AG04450 (cell line): ENCODE measurements around the gene SCFD2. TPM values are rescaled to one million over a fixed set of nuclear protein-coding genes. Genes with fewer than 3 reads are reported as not detected.

Source experiments
- CTCF ChIA-PET: fragments of 300-600, 350-600 bp; formaldehyde crosslinking; extraction: SDS; loops from one replicate; lab custom pipeline; 2022; ENCODE audit warnings: antibody characterized with exemption, inconsistent platforms; lab: Charles Lee
- POLR2A ChIA-PET: fragments of 350-600 bp; formaldehyde crosslinking; extraction: SDS; loops from one replicate; lab custom pipeline; 2021; ENCODE audit warnings: antibody characterized with exemption, inconsistent platforms; lab: Yijun Ruan, JAX
- DNase-seq: peaks from one replicate; pipeline ENCODE4 v3.0.0-alpha.2; 2011; ENCODE audit warnings: low read depth, low spot score
- H3K27ac ChIP-seq: one replicate; pipeline ENCODE4 v1.5.1; 2012; ENCODE audit warnings: low read depth, low read length, control low read depth
- H3K27me3 ChIP-seq: one replicate; pipeline ENCODE4 v1.6.0; 2012; ENCODE audit warnings: low read length; ENCODE audit not compliant: control insufficient read depth, insufficient read depth
- H3K4me3 ChIP-seq: 2 replicates; pipeline ENCODE4 v1.5.1; 2011; ENCODE audit warnings: mild to moderate bottlenecking, low read depth, low read length, control low read depth
- H3K9me3 ChIP-seq: 2 replicates; pipeline ENCODE4 v1.5.1; 2012; ENCODE audit warnings: low read length; ENCODE audit not compliant: control insufficient read depth, insufficient read depth
- CTCF ChIP-seq: IDR thresholded peaks from 2 replicates; pipeline ENCODE4 v1.5.1; 2011; ENCODE audit warnings: low read depth, low read length, control low read depth, inconsistent platforms
- polyA plus RNA-seq: library from polyadenylated mRNA; depleted of rRNA; stranded (reverse); fragments of >200 nt; gene quantifications from 2 replicates; pipeline ENCODE4 v1.2.3, GENCODE V29; 2011

SCFD2 gene
- polyA plus RNA-seq, 1 experiment, result 16.4 TPM

- no peak for DNase-seq
- H3K4me3 ChIP-seq, result no peak overlapping the region
- ChIA-PET POLR2A (no interaction called here), CTCF (interaction anchor here (0.7 to 1.2 kb wide), 2 partner anchors 36 to 399 kb away, joined by 3 to 4 read pairs; no protein-coding TSS in a partner anchor)
- no peaks in the 10 kb centered on the region for H3K27me3 ChIP-seq
- no peak for TF ChIP-seq CTCF
- H3K9me3 ChIP-seq, result no peaks in the 10 kb centered on the region
- no peak overlapping the region for H3K27ac ChIP-seq
Measured at GRCh38 chr4:52945326-52945898, 420.4 kb downstream of the SCFD2 start.

GRCh38 chr4:52943677-52944076, 422.2 kb downstream of the SCFD2 start:
- ChIA-PET POLR2A (no interaction called here), CTCF (interaction anchor here (1.4 to 1.5 kb wide), 2 partner anchors 32 to 399 kb away, joined by 4 to 6 read pairs; no protein-coding TSS in a partner anchor)
- Histone ChIP-seq H3K27ac (no peak overlapping the region), H3K27me3 (no peaks in the 10 kb centered on the region), H3K4me3 (no peak overlapping the region), H3K9me3 (no peaks in the 10 kb centered on the region)
- DNase-seq, result no peak
- no peak for TF ChIP-seq CTCF

- Histone ChIP-seq H3K9me3 (no peaks in the 10 kb centered on the region), H3K27me3 (no peaks in the 10 kb centered on the region), H3K27ac (no peak overlapping the region), H3K4me3 (no peak overlapping the region)
- no peak for DNase-seq
- CTCF ChIA-PET, result interaction anchor here (1.4 to 1.5 kb wide), 2 partner anchors 31 to 398 kb away, joined by 4 to 6 read pairs; no protein-coding TSS in a partner anchor
- POLR2A ChIA-PET, result no interaction called here
- TF ChIP-seq CTCF, result no peak
Measured at GRCh38 chr4:52942936-52943335, 422.9 kb downstream of the SCFD2 start.

DNA sequence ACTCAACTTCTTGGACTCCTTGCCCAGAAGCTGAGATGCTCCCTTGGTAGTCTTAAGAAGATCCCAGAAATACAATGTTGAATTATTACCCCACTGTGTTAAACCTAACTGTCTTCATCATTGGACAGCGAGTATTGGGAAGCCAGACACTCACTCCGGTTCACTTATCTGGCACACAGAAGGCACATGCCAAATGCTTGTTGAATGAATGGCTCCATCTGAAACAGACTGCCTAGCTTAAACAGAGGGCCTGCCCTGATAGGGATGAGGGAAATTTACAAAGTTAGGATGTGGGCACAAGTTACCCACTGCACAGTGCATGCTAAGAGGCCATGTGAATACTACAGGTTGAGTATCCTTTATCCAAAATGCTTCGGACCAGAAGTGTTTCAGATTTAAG, 424.4 kb downstream of the SCFD2 start:
- no peak overlapping the region for H3K27ac ChIP-seq
- no peak overlapping the region for H3K4me3 ChIP-seq
- no peaks in the 10 kb centered on the region for H3K9me3 ChIP-seq
- no peak for TF ChIP-seq CTCF
- CTCF ChIA-PET, result interaction anchor here (1.0 to 1.1 kb wide), 2 partner anchors 30 to 41 kb away, joined by 3 to 5 read pairs; no protein-coding TSS in a partner anchor
- H3K27me3 ChIP-seq, result no peaks in the 10 kb centered on the region
- POLR2A ChIA-PET, result no interaction called here
- no peak for DNase-seq

DNA sequence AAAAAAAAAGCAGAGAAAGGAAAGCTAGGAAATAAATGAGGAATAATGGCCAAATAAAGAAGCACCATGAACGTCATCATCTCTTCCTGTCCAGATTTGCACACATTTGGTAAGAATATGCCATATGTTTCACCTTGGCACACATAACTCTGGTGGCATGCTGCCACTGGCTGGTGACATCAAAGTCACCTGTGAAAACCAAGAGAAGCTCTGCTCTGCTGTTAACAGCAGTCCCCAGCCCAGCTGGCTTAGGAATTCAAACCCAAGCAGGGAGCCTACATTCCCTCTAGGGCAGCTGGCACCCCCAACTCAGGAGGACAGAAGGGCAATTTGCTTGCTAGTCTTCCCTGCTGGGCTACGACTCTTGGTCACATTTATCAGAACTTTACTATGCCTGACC, 426.1 kb downstream of the SCFD2 start:
- Histone ChIP-seq H3K27me3 (no peaks in the 10 kb centered on the region), H3K27ac (no peak overlapping the region), H3K9me3 (no peaks in the 10 kb centered on the region), H3K4me3 (no peak overlapping the region)
- DNase-seq, result no peak
- CTCF ChIA-PET, result no interaction called here
- no peak for TF ChIP-seq CTCF
- POLR2A ChIA-PET, result no interaction called here
